CD1c-positive myeloid dendritic cell (primary cell): ENCODE results near the gene RMND5B.
"Not testable (repeated sequence)": the region's sequence is repeated elsewhere in the genome, so short reads cannot be mapped to it uniquely, and the experiment has no call there.

ENCODE experiments used
- DNase-seq: peaks from one replicate; pipeline ENCODE4 v3.0.0-alpha.2; 2016; ENCODE audit errors: extremely low spot score

Gene RMND5B

DNA sequence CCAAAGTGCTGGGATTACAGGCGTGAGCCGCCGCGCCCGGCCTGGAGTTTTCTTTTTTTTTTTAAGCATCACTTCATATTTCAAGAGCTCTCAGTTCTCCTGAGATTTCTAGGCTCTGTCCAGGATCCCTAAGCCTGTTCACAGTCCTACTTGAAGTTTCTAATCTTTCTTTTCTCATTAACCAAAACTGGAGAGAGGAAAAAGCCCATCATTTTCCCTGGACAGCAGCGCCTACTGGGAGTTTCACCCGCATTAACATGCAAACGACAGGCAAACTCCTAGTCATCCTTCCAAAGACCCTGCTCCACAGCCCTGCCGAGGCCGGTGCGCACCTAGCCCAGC, 609 bp upstream of the RMND5B start:
- DNase-seq, result not testable (repeated sequence)

DNA sequence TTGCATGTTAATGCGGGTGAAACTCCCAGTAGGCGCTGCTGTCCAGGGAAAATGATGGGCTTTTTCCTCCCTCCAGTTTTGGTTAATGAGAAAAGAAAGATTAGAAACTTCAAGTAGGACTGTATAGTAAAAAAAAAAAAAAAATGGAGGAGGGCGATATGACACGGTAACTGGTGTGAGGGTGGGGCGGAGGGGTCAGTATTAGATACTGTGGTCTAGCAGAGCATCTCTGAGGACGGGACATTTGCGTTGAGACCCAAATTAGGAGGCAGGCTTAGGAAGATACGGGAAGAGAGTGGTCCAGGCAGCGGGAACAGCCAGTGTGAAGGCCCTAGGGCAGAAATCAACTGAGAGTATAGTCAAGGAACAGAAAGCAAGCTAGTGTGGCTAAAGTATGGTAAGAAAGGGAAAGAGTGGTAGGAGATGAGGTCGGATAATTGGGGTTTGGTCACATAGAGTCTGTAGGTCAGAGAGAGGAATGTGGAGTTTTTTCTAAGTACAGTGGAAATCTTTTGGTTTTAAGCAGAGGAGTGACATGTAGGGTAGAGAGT, 707 bp downstream of the RMND5B start:
- no peak for DNase-seq

DNA sequence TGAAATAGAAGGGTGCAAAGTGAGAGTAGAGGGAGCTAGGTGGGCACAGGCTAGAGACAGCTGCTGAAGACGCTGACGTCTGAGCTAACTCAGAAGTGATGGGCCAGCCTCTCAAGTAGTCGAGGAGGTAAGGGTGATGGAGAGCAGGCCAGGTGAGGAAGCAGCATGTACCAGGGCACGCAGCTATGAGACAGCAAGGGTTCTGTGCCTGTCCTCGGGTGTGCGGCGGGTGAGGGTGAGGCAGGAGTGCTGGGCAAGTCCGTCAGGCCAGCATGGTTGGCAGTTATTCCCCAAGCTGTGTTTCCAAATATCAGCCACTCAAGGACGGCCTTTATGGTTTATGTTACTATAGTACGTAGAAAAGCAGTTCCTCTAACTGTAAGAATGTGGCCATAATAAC, 6.2 kb downstream of the RMND5B start:
- no peak for DNase-seq

DNA sequence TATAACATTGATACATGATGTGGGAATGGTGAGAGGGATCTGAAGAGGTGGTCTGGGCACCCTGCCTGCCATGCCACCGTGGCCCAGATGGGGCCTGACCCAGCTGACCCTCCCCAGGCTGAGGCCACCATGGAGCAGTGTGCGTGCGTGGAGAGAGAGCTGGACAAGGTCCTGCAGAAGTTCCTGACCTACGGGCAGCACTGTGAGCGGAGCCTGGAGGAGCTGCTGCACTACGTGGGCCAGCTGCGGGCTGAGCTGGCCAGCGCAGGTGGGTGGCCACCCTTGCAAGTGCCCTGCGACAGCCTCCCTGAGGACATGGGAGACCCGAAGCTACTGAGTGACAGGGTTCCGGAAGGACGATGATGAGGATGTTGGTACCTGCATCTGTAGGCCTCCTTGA, 7.2 kb downstream of the RMND5B start:
- DNase-seq, result no peak

DNA sequence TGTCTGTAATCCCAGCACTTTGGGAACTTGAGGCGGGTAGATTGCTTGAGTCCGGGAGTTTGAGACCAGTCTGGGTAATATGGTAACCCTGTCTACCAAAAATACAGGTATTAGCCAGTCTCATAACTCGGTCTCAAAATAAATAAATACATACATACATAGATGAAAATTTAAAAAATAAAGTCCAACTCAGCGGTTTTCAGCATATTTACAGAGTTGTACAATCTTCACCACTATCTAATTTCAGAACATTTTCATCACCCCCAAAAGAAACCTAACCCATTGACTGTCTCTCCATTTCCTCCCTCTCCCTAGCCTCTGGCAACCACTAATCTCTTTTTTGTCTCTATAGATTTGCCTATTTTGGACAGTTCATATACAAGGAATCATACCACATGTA, 10.7 kb downstream of the RMND5B start:
- DNase-seq, result no peak

DNA sequence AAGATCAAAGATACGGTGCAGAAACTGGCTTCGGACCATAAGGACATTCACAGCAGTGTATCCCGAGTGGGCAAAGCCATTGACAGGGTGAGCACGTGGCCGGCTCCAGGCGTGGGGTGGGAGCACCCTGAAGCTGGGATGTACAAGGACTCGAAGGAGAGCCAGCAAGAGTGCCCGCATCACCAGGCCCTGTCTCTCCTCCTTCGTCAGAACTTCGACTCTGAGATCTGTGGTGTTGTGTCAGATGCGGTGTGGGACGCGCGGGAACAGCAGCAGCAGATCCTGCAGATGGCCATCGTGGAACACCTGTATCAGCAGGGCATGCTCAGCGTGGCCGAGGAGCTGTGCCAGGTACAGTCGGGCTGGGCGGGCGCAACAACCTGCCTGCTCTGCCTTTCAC, 11.8 kb downstream of the RMND5B start:
- DNase-seq, result no peak

DNA sequence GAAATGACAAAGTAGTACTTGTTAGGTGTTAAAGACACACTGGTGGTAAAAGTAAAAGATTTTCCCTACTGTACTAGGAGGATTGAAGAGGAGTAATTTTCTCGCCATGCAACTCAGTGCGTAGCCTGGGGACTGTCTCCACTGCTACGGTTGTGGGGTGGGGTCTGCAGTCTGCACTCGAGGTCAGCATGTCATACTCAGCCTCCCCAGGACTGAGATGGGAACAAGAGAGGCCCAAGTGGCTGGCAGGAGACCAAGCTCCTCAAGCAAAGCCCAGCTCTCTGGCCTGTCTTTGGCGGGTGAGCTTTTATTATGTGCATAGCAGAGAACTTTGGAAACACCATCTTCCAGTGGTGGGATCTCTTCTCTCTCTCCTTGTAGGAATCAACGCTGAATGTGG, 12.4 kb downstream of the RMND5B start:
- no peak for DNase-seq

DNA sequence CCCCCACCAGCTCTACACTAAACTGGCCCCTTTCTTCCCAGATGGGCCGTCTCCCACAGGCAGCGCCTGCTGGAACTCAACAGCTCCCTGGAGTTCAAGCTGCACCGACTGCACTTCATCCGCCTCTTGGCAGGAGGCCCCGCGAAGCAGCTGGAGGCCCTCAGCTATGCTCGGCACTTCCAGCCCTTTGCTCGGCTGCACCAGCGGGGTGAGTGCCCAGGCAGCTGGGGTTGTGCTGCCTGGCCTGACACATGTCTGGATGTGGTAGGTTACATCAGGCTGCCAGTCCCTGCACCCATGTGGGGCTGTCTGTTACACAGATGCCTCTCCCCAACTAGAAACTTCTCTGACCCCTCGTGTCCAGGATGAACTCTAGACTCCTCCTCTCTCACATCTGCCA, 13.1 kb downstream of the RMND5B start:
- no peak for DNase-seq

DNA sequence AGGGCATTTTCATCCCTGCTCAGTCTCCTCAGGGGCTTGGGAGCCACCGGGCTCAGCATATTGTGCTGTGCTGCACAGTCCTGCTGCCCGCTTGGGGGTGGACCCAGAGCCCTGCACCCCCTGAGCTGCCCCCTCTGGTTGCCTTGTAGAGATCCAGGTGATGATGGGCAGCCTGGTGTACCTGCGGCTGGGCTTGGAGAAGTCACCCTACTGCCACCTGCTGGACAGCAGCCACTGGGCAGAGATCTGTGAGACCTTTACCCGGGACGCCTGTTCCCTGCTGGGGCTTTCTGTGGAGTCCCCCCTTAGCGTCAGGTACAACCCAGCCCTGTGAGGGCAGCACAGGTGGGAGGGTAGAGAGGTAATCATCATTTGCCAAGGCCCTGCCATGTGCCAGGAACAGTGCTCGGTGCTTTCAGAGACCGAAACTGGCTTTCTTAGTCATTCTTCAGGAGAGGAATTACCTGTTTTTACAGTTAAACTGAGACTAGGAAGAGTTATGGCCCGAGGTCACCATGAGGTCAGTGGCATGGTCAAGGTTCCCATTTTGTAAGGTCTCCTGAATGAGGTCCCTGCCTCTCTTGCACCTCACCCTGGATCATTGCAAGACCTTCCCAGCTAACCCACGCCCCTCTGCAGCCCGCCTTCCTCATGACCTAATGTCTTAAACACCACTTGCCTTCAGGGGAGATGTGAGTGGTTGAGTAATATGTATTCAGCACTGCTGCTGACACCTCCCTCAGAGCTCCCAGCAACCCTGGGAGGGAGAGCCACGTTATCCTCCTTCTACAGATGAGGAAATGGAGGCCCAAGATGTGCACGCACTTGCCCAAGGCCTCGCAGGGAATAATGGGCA, 15.4 kb downstream of the RMND5B start:
- peak; percentile 38 for DNase-seq

DNA sequence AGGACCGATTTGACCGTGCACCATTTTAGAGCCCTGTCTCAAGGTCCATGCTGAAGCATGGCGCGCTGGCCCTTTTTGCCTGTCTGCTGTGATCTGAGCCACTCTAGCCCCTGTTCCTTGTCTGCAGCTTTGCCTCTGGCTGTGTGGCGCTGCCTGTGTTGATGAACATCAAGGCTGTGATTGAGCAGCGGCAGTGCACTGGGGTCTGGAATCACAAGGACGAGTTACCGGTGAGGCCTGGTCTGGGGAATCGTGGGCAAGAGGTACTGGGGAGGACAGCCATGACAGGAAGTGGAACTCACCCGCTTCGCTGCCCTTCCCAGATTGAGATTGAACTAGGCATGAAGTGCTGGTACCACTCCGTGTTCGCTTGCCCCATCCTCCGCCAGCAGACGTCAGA, 16.6 kb downstream of the RMND5B start:
- no peak for DNase-seq

DNA sequence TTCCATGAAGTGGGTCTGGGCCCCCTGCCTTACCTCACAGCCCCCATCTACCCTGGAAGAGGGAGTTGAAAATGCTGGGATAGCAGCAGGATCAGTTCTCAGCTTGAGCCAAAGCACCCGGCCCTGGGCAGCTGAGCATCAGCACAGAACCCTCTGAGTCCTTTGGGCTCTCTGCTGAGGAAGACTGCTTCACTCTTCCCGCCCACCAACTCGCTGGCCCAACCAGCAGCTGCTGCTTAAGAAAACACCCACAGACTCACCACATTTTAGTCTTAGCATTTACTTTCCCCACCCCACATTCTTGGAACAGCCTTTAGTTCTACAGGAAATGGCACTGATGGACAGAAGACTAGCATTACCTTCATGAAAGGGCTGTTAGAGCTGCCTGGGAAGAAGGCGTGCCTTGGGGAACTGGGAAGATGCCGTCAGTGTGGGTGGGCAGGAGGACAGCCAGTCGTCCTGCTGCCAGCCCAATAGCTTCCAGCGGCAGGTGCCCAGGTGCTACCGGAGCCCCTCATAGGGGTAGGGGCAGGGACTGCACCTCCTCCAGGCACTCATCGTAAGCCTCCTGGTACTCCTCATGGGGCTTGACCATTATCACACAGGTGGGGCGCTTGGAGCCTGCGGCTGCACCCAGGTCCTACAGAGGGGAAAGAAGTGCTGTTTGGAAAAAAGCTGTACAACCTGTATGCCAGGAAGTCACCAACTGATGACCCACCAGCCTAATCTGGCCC, 18.6 kb downstream of the RMND5B start:
- no peak for DNase-seq

DNA sequence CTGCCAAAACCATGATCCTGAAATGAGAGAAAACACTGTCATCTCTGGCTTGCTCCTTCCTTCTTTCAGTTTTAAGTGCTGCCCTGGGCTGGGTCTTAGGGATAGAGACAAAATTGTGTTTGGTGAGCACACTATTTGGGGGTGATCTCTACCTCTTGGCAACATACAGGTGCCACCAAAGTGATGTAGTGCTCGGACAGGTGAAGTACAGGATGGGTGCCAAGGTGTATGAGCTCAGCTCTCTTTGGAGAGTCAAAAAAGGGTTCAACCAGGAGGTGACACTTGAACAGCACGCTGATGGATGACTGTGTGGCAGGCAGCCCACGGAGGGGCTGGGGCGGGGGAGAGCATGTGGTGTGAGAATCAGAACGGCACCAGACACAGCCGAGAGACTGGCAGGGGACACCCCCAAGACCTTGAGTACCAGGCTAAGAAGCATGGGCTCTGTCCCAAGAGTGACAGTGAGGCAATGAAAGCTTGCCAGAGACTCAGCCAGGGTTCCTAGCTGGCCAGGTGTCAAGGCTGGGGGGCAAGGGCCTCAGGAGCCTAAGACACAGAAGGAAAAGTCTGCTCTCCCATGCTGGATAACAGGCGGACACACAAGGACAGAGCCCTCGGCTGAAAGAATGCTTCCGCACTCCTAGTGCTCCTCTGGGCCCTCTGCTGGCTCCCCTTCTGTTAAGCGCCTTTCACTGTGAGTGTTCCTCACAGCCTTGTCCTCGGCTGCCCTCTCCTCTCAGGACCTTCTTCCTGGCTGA, 20.3 kb downstream of the RMND5B start:
- DNase-seq, result no peak

DNA sequence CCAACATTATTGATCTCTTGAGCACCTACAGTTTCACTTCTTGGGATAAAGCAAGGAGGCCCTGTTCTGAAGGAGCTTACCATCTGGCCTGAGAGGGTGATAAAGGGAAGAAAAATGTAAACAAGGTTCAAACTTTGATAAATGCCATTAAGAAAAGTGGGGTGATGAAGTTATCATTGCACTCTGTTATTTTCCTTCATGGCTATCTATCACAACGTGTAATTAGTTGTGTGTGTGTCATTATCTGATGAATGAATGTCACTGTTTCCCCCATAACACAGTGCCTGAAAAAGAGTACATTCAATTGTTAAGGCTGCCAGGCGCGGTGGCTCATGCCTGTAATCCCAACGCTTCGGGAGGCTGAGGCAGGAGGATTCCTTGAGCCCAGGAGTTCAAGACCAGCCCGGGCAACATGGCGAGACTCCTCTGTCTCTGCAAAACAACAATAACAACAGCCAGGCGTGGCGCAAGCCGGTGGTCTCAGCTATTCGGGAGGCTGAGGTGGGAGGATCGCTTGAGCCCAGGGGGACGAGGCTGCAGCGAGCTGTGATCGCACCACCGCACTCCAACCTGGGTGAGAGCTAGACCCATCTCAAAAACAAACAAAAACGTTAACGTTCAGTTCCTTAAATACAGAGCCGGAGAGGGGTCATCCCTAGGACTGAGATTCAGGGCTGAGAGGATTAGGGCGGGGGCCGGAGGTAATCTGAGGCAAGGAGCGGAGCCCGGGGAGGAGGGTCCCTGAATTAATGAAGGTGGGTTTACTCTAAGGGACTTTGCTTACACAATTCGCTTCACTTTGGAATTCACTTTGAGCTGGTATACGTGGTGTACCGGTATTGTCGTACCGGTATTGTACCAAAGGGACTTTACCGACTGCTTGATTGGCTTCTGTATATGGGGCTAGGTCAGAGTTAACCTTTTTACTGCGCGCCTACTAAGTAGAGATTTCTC, 22.0 kb downstream of the RMND5B start:
- DNase-seq, result no peak

DNA sequence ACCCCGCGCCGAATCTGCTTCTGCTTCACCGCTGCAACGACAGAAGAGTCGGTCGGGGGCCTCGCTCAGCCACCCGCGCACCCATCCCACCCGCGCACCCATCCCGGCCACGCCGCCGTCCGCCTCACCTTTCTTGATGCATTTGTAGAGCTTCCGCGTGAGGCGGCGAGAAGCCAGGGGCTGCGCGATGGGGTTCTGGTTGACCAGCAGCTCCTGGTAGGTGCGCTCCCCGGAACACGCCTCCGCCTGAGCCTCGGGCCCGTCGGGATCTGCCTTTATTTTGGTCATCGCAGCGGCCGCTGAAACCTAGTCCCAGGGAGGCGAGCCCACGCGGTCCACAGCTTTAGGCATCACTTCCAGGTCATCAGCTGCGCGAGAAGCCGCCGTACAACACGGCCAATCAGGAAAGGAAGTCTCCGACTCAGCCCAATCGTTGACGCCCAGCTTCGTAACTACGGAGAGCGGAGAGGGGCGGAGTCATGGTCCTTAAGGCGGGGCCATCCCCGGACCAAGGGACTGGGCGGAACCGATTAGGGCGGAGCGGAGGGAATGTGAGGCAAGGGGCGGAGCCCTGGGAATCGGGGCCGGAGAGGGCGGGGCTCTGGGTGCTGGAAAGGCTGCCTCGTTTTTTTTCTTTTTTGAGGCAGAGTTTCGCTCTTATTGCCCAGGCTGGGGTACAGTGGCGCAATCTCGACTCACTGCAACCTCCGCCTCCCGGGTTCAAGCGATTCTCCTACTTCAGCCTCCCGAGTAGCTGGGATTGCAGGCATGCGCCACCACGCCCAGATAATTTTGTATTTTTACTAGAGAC, 22.9 kb downstream of the RMND5B start, which contains the start of gene NHP2:
Gene NHP2, minus strand, starts transcription at position 356 of the 811 bp plus-strand sequence. Its CDS starts 68 bp downstream, at position 288.
- DNase-seq, result peak; percentile 99

DNA sequence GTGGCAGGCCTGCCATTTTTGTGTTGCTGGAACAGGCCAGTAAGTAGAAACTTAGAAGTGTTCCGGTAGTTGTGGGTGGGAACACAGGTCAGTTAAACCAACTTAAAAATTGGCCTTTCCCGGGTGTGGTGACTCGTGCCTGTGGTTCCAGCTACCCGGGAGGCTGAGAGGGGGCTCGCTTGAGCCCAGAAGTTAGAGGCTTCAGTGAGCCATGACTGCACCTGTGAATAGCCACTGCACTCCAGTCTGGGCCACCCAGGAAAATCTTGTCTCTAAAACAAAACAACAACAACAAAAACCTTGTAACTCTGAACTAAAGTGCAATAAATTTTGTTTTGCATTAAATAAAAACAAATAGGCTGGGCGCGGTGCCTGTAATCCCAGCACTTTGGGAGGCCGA, 24.3 kb downstream of the RMND5B start:
- no peak for DNase-seq

DNA sequence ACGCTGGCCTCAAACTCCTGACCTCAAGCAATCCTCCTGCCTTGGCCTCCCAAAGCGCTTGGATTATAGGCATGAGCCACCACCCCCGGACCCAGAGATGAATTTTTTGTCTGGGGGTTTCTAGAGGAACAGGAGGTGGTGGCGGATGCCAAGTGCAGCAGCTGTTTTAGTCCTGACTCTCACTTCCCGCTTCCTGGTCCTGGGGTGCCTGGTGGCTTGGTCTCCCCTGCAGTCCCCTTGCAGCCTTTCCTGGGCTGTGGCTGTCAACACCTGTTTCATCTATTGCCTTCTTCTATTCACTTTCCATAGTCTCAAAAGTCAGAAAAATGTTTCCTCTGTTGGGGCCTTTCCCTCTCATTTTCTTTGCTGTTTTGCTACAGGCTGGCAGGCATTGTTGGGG, 29.4 kb downstream of the RMND5B start:
- no peak for DNase-seq

DNA sequence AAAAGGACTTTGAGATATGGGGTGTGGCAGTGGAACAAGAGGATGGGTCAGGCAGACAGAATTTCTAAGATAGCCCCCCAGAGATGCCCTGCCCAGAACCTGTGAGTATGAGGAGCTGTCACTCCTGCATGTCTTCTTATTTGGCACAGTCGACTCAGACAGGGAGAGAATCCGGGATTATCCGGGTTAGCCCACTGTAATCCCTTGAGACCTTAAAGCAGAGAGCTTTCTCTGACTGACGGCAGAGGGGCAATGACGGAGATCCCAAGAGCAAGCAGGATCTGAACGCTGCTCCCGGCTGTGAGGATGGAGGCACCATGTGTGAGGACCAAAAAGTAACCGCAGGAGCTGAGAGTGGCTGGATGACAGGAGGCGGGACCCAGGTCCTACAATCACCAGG, 31.7 kb downstream of the RMND5B start:
- no peak for DNase-seq

DNA sequence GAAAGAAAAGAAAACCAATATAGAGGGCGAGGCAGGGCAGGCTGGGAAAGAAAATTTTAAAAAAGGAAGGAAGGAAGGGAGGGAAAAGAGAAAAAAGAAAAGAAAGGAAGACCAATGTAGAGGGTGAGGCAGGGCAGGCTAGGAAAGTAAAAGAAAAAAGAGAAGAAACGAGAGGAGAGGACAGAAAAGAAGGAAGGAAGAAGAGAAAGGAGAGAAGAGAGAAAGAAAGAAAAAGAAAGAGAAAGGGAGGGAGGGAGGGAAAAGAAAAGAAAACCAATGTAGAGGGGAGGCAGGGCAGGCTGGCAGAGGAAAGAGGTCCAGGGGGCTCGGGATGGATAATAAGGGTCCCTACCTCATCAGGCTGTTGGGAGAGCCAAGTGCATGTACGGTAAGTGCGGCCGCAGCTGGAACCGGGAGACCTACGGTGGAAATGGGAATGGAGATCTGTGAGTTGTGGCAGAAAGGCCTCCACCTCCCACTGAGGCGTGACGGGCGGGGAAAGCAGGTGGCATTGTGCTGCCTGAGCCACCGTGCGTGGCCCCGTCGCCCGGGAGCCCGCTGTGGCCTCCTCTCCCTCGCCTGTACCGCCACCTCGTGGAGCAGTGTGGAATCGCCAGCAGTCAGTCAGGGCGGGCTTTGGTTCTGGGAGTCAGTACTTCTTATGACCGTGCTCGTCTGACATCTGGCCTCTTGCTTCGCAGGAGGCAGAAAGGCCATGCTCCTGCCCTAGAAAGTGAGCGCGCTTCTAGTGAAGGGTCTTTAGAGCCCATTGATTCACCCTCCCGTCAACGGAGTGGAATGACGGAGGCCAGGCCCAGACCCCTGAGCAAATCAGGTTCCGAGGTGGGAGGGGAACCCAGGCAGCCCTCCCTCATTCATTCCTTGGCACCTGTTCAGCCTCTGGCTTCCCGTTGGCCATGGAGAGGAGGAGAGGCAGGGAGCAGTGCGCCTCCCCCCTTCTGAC, 33.2 kb downstream of the RMND5B start:
- peak; percentile 93 for DNase-seq

DNA sequence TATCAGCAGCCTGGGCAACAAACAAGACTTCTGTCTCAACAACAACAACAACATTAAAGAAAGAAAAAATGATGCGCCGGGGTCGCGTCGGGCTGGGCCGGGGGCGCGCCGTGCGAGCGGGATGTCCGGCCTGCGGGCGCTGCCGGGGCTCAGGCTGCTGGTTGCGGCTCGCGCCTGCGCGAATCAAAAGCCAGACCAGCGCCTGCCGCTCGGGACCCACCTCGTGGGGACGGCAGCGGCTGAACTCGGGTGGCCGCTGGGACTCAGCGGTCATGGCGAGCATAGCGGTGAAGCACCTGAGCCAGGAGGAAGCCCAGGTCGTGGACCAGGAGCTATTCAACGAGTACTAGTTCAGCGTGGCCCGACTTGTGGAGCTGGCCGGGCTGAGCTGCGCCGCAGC, 34.8 kb downstream of the RMND5B start:
- no peak for DNase-seq
